ENCODE measurements around the gene OR2AG2. TPM values are rescaled to one million over a fixed set of nuclear protein-coding genes. Genes with fewer than 3 reads are reported as not detected.

Gene OR2AG2
- total and polyA plus RNA-seq, 2 experiments from 2014 or later, result 0.12 to 0.28 TPM

- no peaks in the 10 kb centered on the region for H3K36me3 ChIP-seq
- no peak for TF ChIP-seq CTCF (IDR thresholded peaks at IDR 0.05; ENCODE audit: low read depth, low read length)
- no peaks in the 10 kb centered on the region for H3K27me3 ChIP-seq
- no peak overlapping the region for H3K27ac ChIP-seq
- no peaks in the 10 kb centered on the region for H3K4me1 ChIP-seq (ENCODE audit: low read depth)
- H3K9me3 ChIP-seq (ENCODE audit: low read depth), result no peaks in the 10 kb centered on the region
- H3K4me3 ChIP-seq, result no peak overlapping the region
- DNase-seq (ENCODE audit: low read depth in 1 of 2, low spot score in 1 of 2), result no peak
Observed at GRCh38 chr11:6733326-6734275, 38.2 kb downstream of the OR2AG2 start.

GRCh38 chr11:6727971-6728760 is 43.6 kb downstream of the OR2AG2 start:
- DNase-seq (ENCODE audit: low read depth in 1 of 2, low spot score in 1 of 2), result peak in 1 of 2 donors; percentile 3
- H3K36me3 ChIP-seq, result no peaks in the 10 kb centered on the region
- no peaks in the 10 kb centered on the region for H3K27me3 ChIP-seq
- H3K27ac ChIP-seq, result no peak overlapping the region
- H3K9me3 ChIP-seq (ENCODE audit: low read depth), result no peaks in the 10 kb centered on the region
- no peak overlapping the region for H3K4me3 ChIP-seq
- no peak for TF ChIP-seq CTCF (IDR thresholded peaks at IDR 0.05; ENCODE audit: low read depth, low read length)
- no peaks in the 10 kb centered on the region for H3K4me1 ChIP-seq (ENCODE audit: low read depth)

GRCh38 chr11:6725386-6725896 is 46.3 kb downstream of the OR2AG2 start:
- Histone ChIP-seq H3K27ac (no peak overlapping the region), H3K36me3 (no peaks in the 10 kb centered on the region), H3K4me3 (no peak overlapping the region), H3K4me1 (ENCODE audit: low read depth) (no peaks in the 10 kb centered on the region), H3K27me3 (no peaks in the 10 kb centered on the region), H3K9me3 (ENCODE audit: low read depth) (no peaks in the 10 kb centered on the region)
- TF ChIP-seq CTCF (IDR thresholded peaks at IDR 0.05; ENCODE audit: low read depth, low read length), result no peak
- no peak for DNase-seq (ENCODE audit: low read depth in 1 of 2, low spot score in 1 of 2)

- no peaks in the 10 kb centered on the region for H3K4me1 ChIP-seq (ENCODE audit: low read depth)
- H3K27me3 ChIP-seq, result no peaks in the 10 kb centered on the region
- H3K27ac ChIP-seq, result no peak overlapping the region
- TF ChIP-seq CTCF (IDR thresholded peaks at IDR 0.05; ENCODE audit: low read depth, low read length), result no peak
- H3K4me3 ChIP-seq, result no peak overlapping the region
- no peak for DNase-seq (ENCODE audit: low read depth in 1 of 2, low spot score in 1 of 2)
- H3K36me3 ChIP-seq, result no peaks in the 10 kb centered on the region
- no peaks in the 10 kb centered on the region for H3K9me3 ChIP-seq (ENCODE audit: low read depth)
Observed at GRCh38 chr11:6724013-6724412, 47.8 kb downstream of the OR2AG2 start.

GRCh38 chr11:6721343-6721742 is 50.4 kb downstream of the OR2AG2 start:
- H3K4me3 ChIP-seq, result no peak overlapping the region
- H3K9me3 ChIP-seq (ENCODE audit: low read depth), result no peaks in the 10 kb centered on the region
- H3K27me3 ChIP-seq, result no peaks in the 10 kb centered on the region
- no peak overlapping the region for H3K27ac ChIP-seq
- TF ChIP-seq CTCF (IDR thresholded peaks at IDR 0.05; ENCODE audit: low read depth, low read length), result no peak
- DNase-seq (ENCODE audit: low read depth in 1 of 2, low spot score in 1 of 2), result no peak
- H3K36me3 ChIP-seq, result no peaks in the 10 kb centered on the region
- H3K4me1 ChIP-seq (ENCODE audit: low read depth), result no peaks in the 10 kb centered on the region
